Measurements from ENCODE around the gene LRRIQ3. TPM values are rescaled to one million over a fixed set of nuclear protein-coding genes. Genes with fewer than 3 reads are reported as not detected.
A peak's percentile ranks its signal among the peaks of the same experiment; 100 is the strongest.

The LRRIQ3 gene
- total and polyA plus RNA-seq, 9 of the 15 experiments (the other 6 are each of a cell fraction or from before 2014, with no cell fraction given), result 0.27 to 2.8 (median 1.7) TPM

DNA sequence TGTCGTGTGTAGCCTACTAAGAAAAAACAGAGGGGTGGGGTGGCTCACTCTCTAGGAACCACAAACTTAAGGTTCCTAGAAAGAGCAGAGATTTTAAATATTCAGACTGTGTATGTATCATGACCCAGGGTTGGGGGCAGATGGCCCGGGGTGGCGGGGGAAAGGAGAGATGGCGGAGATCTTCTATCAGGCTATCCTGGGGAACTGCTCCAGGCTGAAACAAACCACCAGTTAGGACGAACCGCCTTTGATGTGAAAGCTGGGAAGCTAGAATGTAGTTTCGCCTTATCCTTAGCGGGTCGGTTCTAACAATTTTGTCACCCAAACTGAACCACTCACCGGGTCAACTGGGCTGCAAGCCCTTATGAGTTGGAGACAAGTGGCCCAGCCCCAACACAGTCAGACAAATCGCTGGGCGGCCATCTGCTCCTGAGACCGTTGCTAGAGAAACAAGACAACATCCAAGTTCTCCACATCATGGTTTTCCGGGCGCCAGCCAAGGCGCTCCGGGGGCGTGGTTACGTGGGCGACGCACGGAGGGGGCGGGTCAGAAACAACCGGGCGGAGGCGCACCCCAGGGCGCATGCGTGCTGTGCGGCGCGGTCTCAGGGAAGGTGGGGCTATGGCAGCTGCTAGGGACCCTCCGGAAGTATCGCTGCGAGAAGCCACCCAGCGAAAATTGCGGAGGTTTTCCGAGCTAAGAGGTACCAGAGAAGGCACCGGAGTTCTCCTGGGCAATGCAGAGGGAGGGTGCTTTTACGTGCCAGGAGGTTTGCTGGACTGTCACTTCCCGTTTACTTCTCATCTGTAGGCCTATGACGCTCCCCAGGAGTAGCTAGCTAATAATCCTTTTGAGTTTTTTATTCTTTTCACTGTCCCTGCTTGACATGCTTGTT lies at the start of gene LRRIQ3, which contains the start of gene FPGT (continued):
- TF ChIP-seq YY1 (IDR thresholded peaks at IDR 0.05; ENCODE audit: borderline replicate concordance in 1 of 3, control insufficient read depth in 1 of 3, extremely low read depth in 1 of 3, insufficient read depth in 3 of 3, insufficient read length in 1 of 3, insufficient replicate concordance in 2 of 3, low read depth in 1 of 3, low read length in 2 of 3) (peak; percentile 31 to 74 (median 72)), TAF9B (IDR thresholded peaks at IDR 0.05; ENCODE audit: partially characterized antibody) (peak; percentile 23), ZNF445 (CRISPR knock-in tag; IDR thresholded peaks at IDR 0.05; ENCODE audit: low read depth) (no peak), JUND (IDR thresholded peaks at IDR 0.05; ENCODE audit: borderline replicate concordance, low read depth, low read length) (peak; percentile 42; the same call in 1 of the 2 replicates), JUND (tag; IDR thresholded peaks at IDR 0.05; ENCODE audit: borderline replicate concordance, low read depth, low read length) (peak; percentile 7; the same call in 1 of the 3 replicates), TRIM28 (IDR thresholded peaks at IDR 0.05) (no peak), FOXA1 (IDR thresholded peaks at IDR 0.05; ENCODE audit: borderline replicate concordance) (no peak), ERF (CRISPR knock-in tag; IDR thresholded peaks at IDR 0.05) (no peak), TAF7 (tag; IDR thresholded peaks at IDR 0.05) (peak; percentile 21; the same call in 1 of the 2 replicates), ZKSCAN8 (CRISPR knock-in tag; IDR thresholded peaks at IDR 0.05) (no peak), ELF2 (CRISPR knock-in tag; IDR thresholded peaks at IDR 0.05) (peak; percentile 34; the same call in 1 of the 2 replicates), MEIS2 (IDR thresholded peaks at IDR 0.05; ENCODE audit: partially characterized antibody) (peak; percentile 68)
- TF ChIP-seq, protein P1, sequence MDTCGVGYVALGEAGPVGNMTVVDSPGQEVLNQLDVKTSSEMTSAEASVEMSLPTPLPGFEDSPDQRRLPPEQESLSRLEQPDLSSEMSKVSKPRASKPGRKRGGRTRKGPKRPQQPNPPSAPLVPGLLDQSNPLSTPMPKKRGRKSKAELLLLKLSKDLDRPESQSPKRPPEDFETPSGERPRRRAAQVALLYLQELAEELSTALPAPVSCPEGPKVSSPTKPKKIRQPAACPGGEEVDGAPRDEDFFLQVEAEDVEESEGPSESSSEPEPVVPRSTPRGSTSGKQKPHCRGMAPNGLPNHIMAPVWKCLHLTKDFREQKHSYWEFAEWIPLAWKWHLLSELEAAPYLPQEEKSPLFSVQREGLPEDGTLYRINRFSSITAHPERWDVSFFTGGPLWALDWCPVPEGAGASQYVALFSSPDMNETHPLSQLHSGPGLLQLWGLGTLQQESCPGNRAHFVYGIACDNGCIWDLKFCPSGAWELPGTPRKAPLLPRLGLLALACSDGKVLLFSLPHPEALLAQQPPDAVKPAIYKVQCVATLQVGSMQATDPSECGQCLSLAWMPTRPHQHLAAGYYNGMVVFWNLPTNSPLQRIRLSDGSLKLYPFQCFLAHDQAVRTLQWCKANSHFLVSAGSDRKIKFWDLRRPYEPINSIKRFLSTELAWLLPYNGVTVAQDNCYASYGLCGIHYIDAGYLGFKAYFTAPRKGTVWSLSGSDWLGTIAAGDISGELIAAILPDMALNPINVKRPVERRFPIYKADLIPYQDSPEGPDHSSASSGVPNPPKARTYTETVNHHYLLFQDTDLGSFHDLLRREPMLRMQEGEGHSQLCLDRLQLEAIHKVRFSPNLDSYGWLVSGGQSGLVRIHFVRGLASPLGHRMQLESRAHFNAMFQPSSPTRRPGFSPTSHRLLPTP (IDR thresholded peaks at IDR 0.05; ENCODE audit: borderline replicate concordance, extremely low read depth, insufficient read length), result no peak
- TF ChIP-seq, protein P2, sequence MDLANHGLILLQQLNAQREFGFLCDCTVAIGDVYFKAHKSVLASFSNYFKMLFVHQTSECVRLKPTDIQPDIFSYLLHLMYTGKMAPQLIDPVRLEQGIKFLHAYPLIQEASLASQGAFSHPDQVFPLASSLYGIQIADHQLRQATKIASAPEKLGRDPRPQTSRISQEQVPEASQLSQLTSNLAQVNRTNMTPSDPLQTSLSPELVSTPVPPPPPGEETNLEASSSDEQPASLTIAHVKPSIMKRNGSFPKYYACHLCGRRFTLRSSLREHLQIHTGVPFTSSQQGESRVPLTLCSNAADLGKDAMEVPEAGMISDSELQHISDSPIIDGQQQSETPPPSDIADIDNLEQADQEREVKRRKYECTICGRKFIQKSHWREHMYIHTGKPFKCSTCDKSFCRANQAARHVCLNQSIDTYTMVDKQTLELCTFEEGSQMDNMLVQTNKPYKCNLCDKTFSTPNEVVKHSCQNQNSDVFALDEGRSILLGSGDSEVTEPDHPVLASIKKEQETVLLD (IDR thresholded peaks at IDR 0.05), result peak; percentile 79
- TF ChIP-seq, protein P3, sequence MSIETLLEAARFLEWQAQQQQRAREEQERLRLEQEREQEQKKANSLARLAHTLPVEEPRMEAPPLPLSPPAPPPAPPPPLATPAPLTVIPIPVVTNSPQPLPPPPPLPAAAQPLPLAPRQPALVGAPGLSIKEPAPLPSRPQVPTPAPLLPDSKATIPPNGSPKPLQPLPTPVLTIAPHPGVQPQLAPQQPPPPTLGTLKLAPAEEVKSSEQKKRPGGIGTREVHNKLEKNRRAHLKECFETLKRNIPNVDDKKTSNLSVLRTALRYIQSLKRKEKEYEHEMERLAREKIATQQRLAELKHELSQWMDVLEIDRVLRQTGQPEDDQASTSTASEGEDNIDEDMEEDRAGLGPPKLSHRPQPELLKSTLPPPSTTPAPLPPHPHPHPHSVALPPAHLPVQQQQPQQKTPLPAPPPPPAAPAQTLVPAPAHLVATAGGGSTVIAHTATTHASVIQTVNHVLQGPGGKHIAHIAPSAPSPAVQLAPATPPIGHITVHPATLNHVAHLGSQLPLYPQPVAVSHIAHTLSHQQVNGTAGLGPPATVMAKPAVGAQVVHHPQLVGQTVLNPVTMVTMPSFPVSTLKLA (conservative IDR thresholded peaks at IDR 0.05), result peak; percentile 53 to 82; a peak in 3 of 4 replicates
- TF ChIP-seq, protein P4, sequence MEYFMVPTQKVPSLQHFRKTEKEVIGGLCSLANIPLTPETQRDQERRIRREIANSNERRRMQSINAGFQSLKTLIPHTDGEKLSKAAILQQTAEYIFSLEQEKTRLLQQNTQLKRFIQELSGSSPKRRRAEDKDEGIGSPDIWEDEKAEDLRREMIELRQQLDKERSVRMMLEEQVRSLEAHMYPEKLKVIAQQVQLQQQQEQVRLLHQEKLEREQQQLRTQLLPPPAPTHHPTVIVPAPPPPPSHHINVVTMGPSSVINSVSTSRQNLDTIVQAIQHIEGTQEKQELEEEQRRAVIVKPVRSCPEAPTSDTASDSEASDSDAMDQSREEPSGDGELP (CRISPR knock-in tag; IDR thresholded peaks at IDR 0.05; ENCODE audit: borderline replicate concordance), result peak; percentile 85
- TF ChIP-seq, protein P5, sequence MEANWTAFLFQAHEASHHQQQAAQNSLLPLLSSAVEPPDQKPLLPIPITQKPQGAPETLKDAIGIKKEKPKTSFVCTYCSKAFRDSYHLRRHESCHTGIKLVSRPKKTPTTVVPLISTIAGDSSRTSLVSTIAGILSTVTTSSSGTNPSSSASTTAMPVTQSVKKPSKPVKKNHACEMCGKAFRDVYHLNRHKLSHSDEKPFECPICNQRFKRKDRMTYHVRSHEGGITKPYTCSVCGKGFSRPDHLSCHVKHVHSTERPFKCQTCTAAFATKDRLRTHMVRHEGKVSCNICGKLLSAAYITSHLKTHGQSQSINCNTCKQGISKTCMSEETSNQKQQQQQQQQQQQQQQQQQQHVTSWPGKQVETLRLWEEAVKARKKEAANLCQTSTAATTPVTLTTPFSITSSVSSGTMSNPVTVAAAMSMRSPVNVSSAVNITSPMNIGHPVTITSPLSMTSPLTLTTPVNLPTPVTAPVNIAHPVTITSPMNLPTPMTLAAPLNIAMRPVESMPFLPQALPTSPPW (CRISPR knock-in tag; IDR thresholded peaks at IDR 0.05), result peak; percentile 72
